ENCODE measurements around the gene TDRD9. TPM values are rescaled to one million over a fixed set of nuclear protein-coding genes. Genes with fewer than 3 reads are reported as not detected.

The TDRD9 gene
- polyA plus RNA-seq, 1 donor from 2014 or later, result 15.9 TPM

GRCh38 chr14:103931422-103931821 is 3.2 kb downstream of the TDRD9 start:
- H3K9ac ChIP-seq (ENCODE audit: low read length), result no peak overlapping the region
- no peak overlapping the region for H2AFZ ChIP-seq (ENCODE audit: low read depth, low read length)
- H3F3A ChIP-seq (ENCODE audit: insufficient read depth, low read length, poor library complexity, severe bottlenecking), result no peaks in the 10 kb centered on the region
- H3K27ac ChIP-seq (ENCODE audit: low read length), result no peak overlapping the region
- no peaks in the 10 kb centered on the region for H3K9me2 ChIP-seq (ENCODE audit: insufficient read depth, low read length)
- H3K27me3 ChIP-seq (ENCODE audit: insufficient read depth, low read depth, low read length), result no peaks in the 10 kb centered on the region
- H3K4me2 ChIP-seq (ENCODE audit: low read length), result no peak overlapping the region
- H3K36me3 ChIP-seq (ENCODE audit: insufficient read depth, low read length), result no peaks in the 10 kb centered on the region
- H4K20me1 ChIP-seq (ENCODE audit: insufficient read depth), result no peaks in the 10 kb centered on the region
- no peaks in the 10 kb centered on the region for H3K79me2 ChIP-seq (replicated peaks; ENCODE audit: insufficient read depth, low read length)
- H3K4me3 ChIP-seq (ENCODE audit: low read length), result no peak overlapping the region
- TF ChIP-seq REST (IDR thresholded peaks at IDR 0.05; ENCODE audit: borderline replicate concordance), result no peak
- TF ChIP-seq EP300 (conservative IDR thresholded peaks at IDR 0.05; ENCODE audit: poor library complexity, severe bottlenecking), result no peak
- TF ChIP-seq TAF1 (IDR thresholded peaks at IDR 0.05; ENCODE audit: low read depth), result no peak
- no peak for TF ChIP-seq POLR2AphosphoS5 (IDR thresholded peaks at IDR 0.05)
- TF ChIP-seq RAD21 (conservative IDR thresholded peaks at IDR 0.05), result no peak
- TF ChIP-seq CTCF (IDR thresholded peaks at IDR 0.05; ENCODE audit: poor library complexity, severe bottlenecking), result no peak
- no peak for TF ChIP-seq EZH2 (IDR thresholded peaks at IDR 0.05; ENCODE audit: borderline replicate concordance, insufficient read depth, low read length, poor library complexity, severe bottlenecking)
- no peak for TF ChIP-seq MXI1 (conservative IDR thresholded peaks at IDR 0.05; ENCODE audit: poor library complexity, severe bottlenecking)
- TF ChIP-seq SMC3 (conservative IDR thresholded peaks at IDR 0.05; ENCODE audit: poor library complexity), result no peak
- H3K9me3 ChIP-seq (ENCODE audit: low read length), result no peaks in the 10 kb centered on the region

- H3K9ac ChIP-seq (ENCODE audit: low read length), result no peak overlapping the region
- H3K4me2 ChIP-seq (ENCODE audit: low read length), result no peak overlapping the region
- H3F3A ChIP-seq (ENCODE audit: insufficient read depth, low read length, poor library complexity, severe bottlenecking), result no peaks in the 10 kb centered on the region
- no peak overlapping the region for H3K4me3 ChIP-seq (ENCODE audit: low read length)
- H3K27me3 ChIP-seq (ENCODE audit: insufficient read depth, low read depth, low read length), result no peaks in the 10 kb centered on the region
- H3K27ac ChIP-seq (ENCODE audit: low read length), result no peak overlapping the region
- H2AFZ ChIP-seq (ENCODE audit: low read depth, low read length), result no peak overlapping the region
- no peaks in the 10 kb centered on the region for H3K9me3 ChIP-seq (ENCODE audit: low read length)
- H3K79me2 ChIP-seq (replicated peaks; ENCODE audit: insufficient read depth, low read length), result no peaks in the 10 kb centered on the region
- TF ChIP-seq SMC3 (conservative IDR thresholded peaks at IDR 0.05; ENCODE audit: poor library complexity) (no peak), EZH2 (IDR thresholded peaks at IDR 0.05; ENCODE audit: borderline replicate concordance, insufficient read depth, low read length, poor library complexity, severe bottlenecking) (no peak), EP300 (conservative IDR thresholded peaks at IDR 0.05; ENCODE audit: poor library complexity, severe bottlenecking) (no peak), POLR2AphosphoS5 (IDR thresholded peaks at IDR 0.05) (no peak), TAF1 (IDR thresholded peaks at IDR 0.05; ENCODE audit: low read depth) (no peak), REST (IDR thresholded peaks at IDR 0.05; ENCODE audit: borderline replicate concordance) (no peak), RAD21 (conservative IDR thresholded peaks at IDR 0.05) (no peak), CTCF (IDR thresholded peaks at IDR 0.05; ENCODE audit: poor library complexity, severe bottlenecking) (no peak), MXI1 (conservative IDR thresholded peaks at IDR 0.05; ENCODE audit: poor library complexity, severe bottlenecking) (no peak)
- no peaks in the 10 kb centered on the region for H4K20me1 ChIP-seq (ENCODE audit: insufficient read depth)
- H3K9me2 ChIP-seq (ENCODE audit: insufficient read depth, low read length), result no peaks in the 10 kb centered on the region
- no peaks in the 10 kb centered on the region for H3K36me3 ChIP-seq (ENCODE audit: insufficient read depth, low read length)
Observed at GRCh38 chr14:103932791-103933490, 4.7 kb downstream of the TDRD9 start.

Measured in neural cell (in vitro differentiated cells).